ENCODE data around the gene PRPF18.

The PRPF18 gene

DNA sequence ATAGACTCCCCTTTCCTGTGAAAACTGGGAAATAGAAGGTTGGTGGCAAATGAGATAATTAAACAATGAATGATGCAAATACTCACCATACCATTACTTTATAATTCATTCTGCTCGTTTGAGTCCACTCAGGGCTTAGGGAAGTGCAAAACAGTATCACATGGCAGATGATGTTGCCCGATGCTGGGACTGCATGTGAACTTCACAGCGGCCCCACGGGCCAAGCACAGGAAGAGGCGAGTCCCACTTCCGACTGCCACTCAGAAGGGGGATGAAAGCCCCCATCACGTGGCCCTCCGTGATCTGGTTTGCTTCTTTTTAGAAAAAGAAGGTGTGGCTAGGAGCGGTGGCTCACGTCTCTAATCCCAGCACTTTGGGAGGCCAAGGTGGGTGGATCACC is 71.5 kb downstream of the PRPF18 start:
- TF ChIP-seq, protein P1, sequence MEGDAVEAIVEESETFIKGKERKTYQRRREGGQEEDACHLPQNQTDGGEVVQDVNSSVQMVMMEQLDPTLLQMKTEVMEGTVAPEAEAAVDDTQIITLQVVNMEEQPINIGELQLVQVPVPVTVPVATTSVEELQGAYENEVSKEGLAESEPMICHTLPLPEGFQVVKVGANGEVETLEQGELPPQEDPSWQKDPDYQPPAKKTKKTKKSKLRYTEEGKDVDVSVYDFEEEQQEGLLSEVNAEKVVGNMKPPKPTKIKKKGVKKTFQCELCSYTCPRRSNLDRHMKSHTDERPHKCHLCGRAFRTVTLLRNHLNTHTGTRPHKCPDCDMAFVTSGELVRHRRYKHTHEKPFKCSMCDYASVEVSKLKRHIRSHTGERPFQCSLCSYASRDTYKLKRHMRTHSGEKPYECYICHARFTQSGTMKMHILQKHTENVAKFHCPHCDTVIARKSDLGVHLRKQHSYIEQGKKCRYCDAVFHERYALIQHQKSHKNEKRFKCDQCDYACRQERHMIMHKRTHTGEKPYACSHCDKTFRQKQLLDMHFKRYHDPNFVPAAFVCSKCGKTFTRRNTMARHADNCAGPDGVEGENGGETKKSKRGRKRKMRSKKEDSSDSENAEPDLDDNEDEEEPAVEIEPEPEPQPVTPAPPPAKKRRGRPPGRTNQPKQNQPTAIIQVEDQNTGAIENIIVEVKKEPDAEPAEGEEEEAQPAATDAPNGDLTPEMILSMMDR (conservative IDR thresholded peaks at IDR 0.05; ENCODE audit: low read depth, low read length), result no peak
- DNase-seq (ENCODE audit: low read depth), result no peak
- no peak overlapping the region for H3K4me3 ChIP-seq (ENCODE audit: low read length)

DNA sequence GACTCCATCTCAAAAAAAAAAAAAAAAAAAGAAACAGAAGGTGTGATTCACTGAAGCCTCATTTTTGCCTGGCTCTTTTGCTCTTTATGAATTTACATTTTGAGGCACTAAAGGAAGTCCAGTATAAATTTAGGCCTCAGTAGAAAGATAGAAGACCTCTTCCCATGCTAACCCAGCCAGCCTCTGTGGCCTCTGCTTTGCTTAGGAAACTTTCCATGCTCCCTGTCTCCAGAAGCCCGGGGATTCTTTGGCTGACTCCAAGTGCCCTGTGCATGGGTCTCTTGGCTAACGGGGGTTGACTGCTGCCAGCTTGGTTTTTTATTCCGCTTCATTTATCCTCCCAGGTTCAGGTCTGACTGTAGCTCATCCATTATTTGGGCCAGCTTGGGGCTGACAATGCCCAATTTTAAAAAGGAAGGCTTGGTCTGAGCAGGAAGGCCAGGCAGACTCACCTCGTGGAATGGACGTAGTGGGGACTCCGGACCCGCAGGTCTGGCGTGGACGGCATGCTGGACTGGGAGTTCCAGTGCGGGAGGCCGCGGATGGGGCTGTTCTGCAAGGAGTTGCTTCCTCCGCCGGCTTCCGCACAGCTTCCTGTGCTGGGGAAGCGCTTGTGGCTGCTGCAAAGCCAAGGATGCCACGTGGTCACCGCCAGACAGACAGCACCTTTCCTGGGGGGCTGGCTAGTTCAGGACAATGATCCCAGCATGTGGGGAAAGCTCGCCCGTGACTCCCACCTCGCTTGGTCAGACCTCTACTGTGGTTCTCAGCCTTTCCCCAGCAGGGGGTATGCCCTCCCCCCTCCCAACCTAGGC is 72.3 kb downstream of the PRPF18 start:
- TF ChIP-seq, protein P1 (conservative IDR thresholded peaks at IDR 0.05; ENCODE audit: low read depth, low read length), result no peak
- DNase-seq (ENCODE audit: low read depth), result no peak
- H3K4me3 ChIP-seq (ENCODE audit: low read length), result no peak overlapping the region

DNA sequence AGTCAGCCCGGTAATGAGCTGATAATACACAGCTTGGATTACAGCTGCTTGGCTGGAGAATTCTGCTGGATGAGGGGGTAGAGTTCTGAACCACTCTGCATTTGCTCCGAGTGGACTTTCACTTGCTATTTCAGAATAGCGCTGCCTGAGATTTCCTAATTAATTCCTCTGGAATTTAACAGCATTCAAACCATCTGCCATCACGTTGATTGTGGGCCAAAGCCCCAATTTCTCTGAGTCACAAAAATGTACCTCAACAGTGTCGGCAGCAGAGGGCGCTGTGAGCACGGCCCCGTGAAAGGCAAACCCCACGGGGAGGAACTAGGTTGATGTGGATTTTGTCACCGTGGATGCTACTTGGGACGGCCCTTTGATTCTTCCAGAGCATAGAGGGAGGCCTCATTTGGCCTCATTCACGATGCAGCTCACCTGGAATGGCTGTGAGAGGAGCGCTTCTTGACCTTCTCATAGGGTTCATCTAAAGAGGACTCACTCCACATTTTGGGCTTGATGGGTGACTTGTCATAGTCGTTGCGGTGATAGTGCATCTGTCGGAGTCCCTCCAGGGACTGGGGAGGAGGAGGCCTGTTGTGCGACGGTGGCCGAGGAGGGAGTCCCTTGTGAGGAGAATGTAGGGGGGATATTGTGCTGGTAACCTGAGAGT is 73.3 kb downstream of the PRPF18 start:
- TF ChIP-seq, protein P1 (conservative IDR thresholded peaks at IDR 0.05; ENCODE audit: low read depth, low read length), result peak; percentile 87
- DNase-seq (ENCODE audit: low read depth), result no peak
- no peak overlapping the region for H3K4me3 ChIP-seq (ENCODE audit: low read length)

DNA sequence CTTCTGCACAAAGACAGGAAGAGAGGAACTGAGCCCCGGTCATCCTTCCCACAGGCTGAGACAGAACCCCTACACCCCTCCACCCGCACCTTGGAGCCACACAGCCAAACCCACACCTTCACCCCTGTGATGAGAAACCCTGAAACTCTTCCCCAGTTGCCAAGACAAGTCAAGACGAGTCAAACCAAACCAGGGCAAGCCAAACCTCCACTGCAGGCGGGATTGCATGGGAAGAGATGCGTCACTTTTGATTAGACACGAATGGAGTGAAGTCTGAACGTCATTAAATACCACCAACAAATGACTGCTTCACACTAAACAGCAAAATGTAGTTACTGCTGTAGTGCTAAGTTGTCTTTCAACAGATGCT is 73.8 kb downstream of the PRPF18 start:
- H3K4me3 ChIP-seq (ENCODE audit: low read length), result no peak overlapping the region
- TF ChIP-seq, protein P1 (conservative IDR thresholded peaks at IDR 0.05; ENCODE audit: low read depth, low read length), result no peak
- DNase-seq (ENCODE audit: low read depth), result no peak

DNA sequence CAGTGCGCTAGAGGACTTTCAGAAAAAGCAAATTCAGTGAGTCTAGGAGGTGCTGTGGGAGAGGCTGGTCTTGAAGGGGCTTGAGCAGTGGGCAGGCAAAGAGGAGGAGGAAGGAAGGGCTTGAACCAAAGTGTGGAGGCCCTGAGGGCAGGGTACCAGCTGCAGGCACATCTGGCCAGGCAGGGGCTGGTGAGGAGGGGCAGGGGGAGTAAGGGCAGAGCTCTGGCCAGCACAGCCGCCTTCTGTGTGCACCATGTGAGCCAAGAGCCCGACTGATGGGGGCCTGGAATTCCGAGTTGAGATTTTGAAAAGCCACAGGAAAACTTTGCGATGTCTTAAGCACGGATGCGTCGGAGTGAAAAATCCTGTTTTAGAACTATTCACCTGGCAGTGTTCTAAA is 74.5 kb downstream of the PRPF18 start:
- TF ChIP-seq, protein P1 (conservative IDR thresholded peaks at IDR 0.05; ENCODE audit: low read depth, low read length), result no peak
- no peak overlapping the region for H3K4me3 ChIP-seq (ENCODE audit: low read length)
- no peak for DNase-seq (ENCODE audit: low read depth)

DNA sequence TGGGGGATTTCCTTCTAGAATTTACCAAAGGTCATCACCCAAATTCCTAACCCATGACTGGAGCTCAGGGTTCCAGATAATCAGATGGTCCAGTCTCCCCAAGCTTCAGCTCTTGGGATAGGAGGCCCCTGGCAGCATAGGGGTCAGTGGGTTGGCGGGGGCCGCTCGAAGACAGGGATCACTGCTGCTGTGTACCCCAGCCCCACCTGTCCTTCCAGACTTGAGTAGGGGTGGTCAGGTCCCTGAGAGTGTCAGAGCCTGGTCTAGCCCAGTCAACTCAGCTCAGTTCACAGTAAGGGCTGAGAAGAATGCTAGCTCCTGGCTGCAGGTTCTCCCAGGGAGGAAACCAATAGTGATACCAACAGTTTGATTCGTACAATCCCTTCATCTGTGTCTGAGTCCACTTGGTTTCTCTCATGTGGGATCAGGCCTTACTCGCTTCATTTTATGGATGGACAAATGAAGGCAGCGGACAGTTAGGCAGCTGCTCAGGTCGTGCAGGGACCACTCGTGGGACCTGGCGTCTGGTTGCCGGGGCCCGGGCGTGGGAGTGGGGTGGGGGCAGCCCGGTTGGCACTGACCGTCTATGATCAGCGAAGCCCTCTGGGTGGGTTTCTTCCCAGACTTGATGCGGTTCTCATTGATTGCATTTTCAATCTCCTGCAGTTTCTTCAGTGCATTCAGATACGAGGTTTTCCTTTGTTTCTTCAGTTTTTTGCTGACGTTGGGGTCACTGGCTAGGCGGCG is 78.9 kb downstream of the PRPF18 start:
- H3K4me3 ChIP-seq (ENCODE audit: low read length), result no peak overlapping the region
- DNase-seq (ENCODE audit: low read depth), result no peak
- TF ChIP-seq, protein P1 (conservative IDR thresholded peaks at IDR 0.05; ENCODE audit: low read depth, low read length), result no peak
